ENCODE results near the gene ZBTB5. TPM values are rescaled to one million over a fixed set of nuclear protein-coding genes. Genes with fewer than 3 reads are reported as not detected.
"Not testable (repeated sequence)": the region's sequence is repeated elsewhere in the genome, so short reads cannot be mapped to it uniquely, and the experiment has no call there.

The ZBTB5 gene
- total and polyA plus RNA-seq, 8 donors: 2.8 to 7.5 (median 4.8) TPM

- intact Hi-C loops (cut with DNase I): loop anchor here in 1 of 3 donors (10.0 kb wide), 2 partner anchors 114 to 274 kb away; partner anchors contain the start of genes TOMM5 and TRMT10B
- H3K27ac ChIP-seq: no peak overlapping the region
- no peaks in the 10 kb centered on the region for H3K27me3 ChIP-seq
- 71 to 85% methylated on average over 3 of the region's 3 CpGs for WGBS, 2 donors
- no peaks in the 10 kb centered on the region for H3K9me3 ChIP-seq
- DNase-seq: no peak
- ATAC-seq: no peak
- no peak overlapping the region for H3K4me3 ChIP-seq
- FAIRE-seq: no peak
- no peaks in the 10 kb centered on the region for H3K36me3 ChIP-seq
- H3K4me1 ChIP-seq: peaks cover 3 to 4% (median 3%) of the 10 kb centered on the region in 3 donors
- TF ChIP-seq CTCF (IDR thresholded peaks at IDR 0.05): no peak
Measured at GRCh38 chr9:37480759-37481158, 15.5 kb upstream of the ZBTB5 start.

- WGBS, 2 donors: 63 to 69% methylated on average over 5 of the region's 5 CpGs
- ATAC-seq; intact Hi-C loops (cut with DNase I); H3K4me3 ChIP-seq; DNase-seq; H3K9me3 ChIP-seq; H3K27me3 ChIP-seq; H3K4me1 ChIP-seq; H3K27ac ChIP-seq; H3K36me3 ChIP-seq; FAIRE-seq: not testable (repeated sequence)
Measured at GRCh38 chr9:37477987-37478619, 12.9 kb upstream of the ZBTB5 start.

- H3K36me3 ChIP-seq; DNase-seq; intact Hi-C loops (cut with DNase I); H3K9me3 ChIP-seq; H3K4me3 ChIP-seq; FAIRE-seq; H3K27ac ChIP-seq; ATAC-seq; H3K4me1 ChIP-seq; H3K27me3 ChIP-seq: not testable (repeated sequence)
- 76 to 83% methylated on average over 4 of the region's 4 CpGs for WGBS, 2 donors
Measured at GRCh38 chr9:37477443-37477842, 12.2 kb upstream of the ZBTB5 start.

- peaks cover 0 to 5% (median 0%) of the 10 kb centered on the region in 3 donors for H3K4me1 ChIP-seq
- 29 to 47% methylated on average over 11 of the region's 11 CpGs for WGBS, 2 donors
- no peak overlapping the region for H3K4me3 ChIP-seq
- no peaks in the 10 kb centered on the region for H3K27me3 ChIP-seq
- DNase-seq: no peak
- no peak overlapping the region for H3K27ac ChIP-seq
- intact Hi-C loops (cut with DNase I): no loop called here
- no peaks in the 10 kb centered on the region for H3K36me3 ChIP-seq
- FAIRE-seq: no peak
- no peak for TF ChIP-seq CTCF (IDR thresholded peaks at IDR 0.05)
- H3K9me3 ChIP-seq: no peaks in the 10 kb centered on the region
- no peak for ATAC-seq
Measured at GRCh38 chr9:37476930-37477329, 11.7 kb upstream of the ZBTB5 start.

GRCh38 chr9:37474438-37474837, 9.2 kb upstream of the ZBTB5 start:
- H3K27ac ChIP-seq: no peak overlapping the region
- peaks cover 0 to 5% (median 0%) of the 10 kb centered on the region in 3 donors for H3K4me1 ChIP-seq
- no peak overlapping the region for H3K4me3 ChIP-seq
- no peak for ATAC-seq
- no peak for FAIRE-seq
- 80 to 91% methylated on average over 3 of the region's 3 CpGs for WGBS, 2 donors
- no peak for TF ChIP-seq CTCF (IDR thresholded peaks at IDR 0.05)
- no peaks in the 10 kb centered on the region for H3K36me3 ChIP-seq
- no peak for DNase-seq
- H3K27me3 ChIP-seq: no peaks in the 10 kb centered on the region
- intact Hi-C loops (cut with DNase I): no loop called here
- H3K9me3 ChIP-seq: no peaks in the 10 kb centered on the region

- ATAC-seq; H3K36me3 ChIP-seq; H3K27ac ChIP-seq; H3K4me3 ChIP-seq; intact Hi-C loops (cut with DNase I); FAIRE-seq; DNase-seq; H3K27me3 ChIP-seq; H3K9me3 ChIP-seq; H3K4me1 ChIP-seq: not testable (repeated sequence)
- WGBS, 2 donors: 59 to 63% methylated on average over 6 of the region's 6 CpGs
Measured at GRCh38 chr9:37473982-37474381, 8.7 kb upstream of the ZBTB5 start.

All from pancreas (tissue), 10 donors.